Right hindlimb (tissue), 1 donor: ENCODE measurements around the gene SLC22A12.
A peak's percentile ranks its signal among the peaks of the same experiment; 100 is the strongest.

Experiments used
- DNase-seq: peaks from one replicate; pipeline ENCODE4 v3.0.0-alpha.2; 2018

SLC22A12 gene

GRCh38 chr11:64605656-64606585, 14.9 kb downstream of the SLC22A12 start:
- no peak for DNase-seq

GRCh38 chr11:64606796-64607380, 15.9 kb downstream of the SLC22A12 start:
- DNase-seq: no peak

GRCh38 chr11:64607381-64607985, 16.5 kb downstream of the SLC22A12 start:
- DNase-seq: no peak

DNA sequence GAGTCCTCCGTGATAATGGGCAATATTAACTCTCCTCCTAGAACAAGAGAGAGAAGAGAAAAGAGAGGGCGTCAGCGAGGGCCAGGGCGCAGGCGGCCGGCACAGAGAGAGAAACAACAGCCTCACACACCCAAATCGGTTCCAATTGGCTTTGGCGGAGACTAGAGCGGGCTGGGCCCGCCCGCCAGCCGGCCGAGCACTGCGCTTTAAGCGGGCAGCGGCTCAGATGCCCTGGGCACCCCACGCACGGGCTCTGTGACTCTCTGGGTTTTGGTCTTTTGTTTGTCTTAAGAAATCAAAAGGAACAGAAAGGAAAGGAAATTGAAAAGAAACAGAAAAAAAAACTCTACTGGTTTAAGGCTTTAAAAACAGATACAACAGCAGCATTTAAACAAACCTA, 17.0 kb downstream of the SLC22A12 start:
- DNase-seq: peak; percentile 53

GRCh38 chr11:64608636-64609035, 17.6 kb downstream of the SLC22A12 start:
- DNase-seq: no peak

DNA sequence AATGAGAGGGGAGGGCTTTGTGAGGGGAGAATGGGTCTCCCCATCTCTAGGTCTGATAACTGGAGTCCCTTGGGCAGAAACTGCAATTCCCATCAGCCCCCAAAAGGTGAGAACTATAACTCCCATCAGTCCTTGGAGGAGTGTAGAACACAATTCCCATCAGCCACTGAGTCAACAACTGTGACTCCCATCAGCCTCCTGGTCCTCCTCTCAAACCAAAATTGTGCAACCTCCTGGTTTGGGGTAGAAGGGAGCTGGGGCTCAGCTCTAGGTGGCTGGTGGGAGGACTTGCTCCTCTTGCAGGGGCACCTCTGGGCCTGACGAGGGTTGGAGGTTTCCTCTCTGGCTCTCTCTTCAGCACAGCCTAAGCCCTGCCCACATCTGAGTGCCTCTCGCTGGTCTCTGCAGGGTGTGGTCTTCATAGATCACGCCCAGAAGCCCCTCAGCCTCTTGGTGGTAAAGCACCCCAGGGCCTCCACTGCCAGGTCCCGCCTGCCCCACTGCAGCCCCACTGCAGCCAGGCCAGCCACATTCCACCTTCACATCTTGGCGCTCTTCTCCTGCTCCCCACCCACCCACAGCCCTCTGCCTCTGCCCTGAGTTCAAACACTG, 18.5 kb downstream of the SLC22A12 start:
- DNase-seq: no peak

DNA sequence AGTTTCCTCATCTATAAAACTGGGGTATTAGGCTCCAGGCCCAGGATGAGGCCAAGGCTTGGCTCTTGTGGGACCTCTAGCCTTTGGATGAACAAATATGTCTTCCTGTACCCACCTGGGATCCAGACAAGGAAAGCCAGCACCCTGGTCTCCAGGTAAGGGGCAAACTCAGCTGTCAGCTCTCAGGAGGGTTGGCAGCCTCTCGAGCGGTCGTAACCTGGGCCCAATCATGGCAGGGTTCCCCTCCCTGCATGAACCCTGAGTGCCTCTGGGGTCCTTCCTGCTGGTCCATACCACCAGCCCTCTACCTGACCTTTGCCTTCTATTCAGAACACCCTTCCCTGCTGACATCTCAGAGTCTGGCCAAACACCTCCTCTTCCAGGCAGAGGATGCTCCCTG, 19.6 kb downstream of the SLC22A12 start:
- DNase-seq: no peak

DNA sequence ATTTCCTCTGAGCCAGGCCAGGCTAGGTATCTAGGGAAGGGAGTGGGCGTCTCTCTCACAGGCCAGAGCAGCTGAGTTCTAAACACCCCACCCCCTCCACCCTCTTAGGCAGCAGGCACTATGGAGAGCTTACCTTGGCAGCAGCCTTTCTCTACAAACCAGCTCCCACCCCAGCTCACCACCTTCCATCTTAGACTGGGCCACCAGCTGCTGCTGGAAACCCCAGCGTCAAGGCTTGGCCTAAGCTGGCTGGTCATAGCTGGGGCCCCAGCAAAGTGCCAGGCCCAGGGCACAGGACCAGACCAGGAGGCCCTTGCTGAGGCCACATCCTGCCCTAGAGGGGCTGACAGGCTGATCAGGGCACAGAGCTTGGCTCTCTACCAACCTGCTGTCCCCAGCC, 20.2 kb downstream of the SLC22A12 start:
- no peak for DNase-seq

- DNase-seq: no peak
Observed at GRCh38 chr11:64611869-64612646, 21.0 kb downstream of the SLC22A12 start.

- no peak for DNase-seq
Observed at GRCh38 chr11:64613648-64614047, 22.6 kb downstream of the SLC22A12 start.

DNA sequence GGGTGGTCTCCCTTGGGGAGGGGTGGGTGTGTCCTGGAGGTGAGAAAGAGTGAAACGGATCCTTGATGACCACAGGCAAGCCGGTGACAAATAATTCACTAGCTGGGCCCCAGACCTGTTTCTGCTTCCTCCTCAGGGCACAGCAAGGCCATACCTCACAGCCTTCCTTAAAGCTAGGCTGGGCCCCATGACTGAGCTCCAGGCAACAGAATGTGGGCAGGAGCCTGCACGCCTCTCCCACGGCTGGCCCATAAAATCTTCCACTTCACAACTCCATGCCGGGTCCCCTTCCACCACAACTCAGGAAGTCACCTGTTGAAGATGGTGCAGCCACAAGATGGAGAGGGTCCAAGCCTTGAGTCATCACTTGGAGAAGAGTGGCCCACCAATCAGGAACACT, 23.9 kb downstream of the SLC22A12 start:
- no peak for DNase-seq

DNA sequence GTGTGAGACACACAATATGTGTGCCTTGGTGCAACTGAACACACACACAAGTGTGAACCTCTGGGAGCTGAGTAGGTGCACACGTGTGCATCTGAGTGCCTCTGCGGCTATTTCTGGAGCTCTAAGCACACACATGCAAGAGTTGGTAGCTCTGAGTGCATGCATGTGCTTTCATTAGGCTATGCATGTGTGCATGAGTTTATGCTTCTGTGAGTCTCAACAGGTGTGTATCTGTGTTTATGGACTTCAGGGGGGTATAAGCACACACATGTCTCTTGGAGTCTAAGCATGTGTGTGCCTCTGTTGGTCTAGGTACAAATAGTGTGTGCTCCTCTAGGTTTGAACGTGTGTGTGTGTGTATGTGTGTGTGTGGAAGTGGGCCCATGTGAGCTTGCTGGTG, 25.8 kb downstream of the SLC22A12 start:
- no peak for DNase-seq

- no peak for DNase-seq
Observed at GRCh38 chr11:64619196-64619595, 28.2 kb downstream of the SLC22A12 start.

DNA sequence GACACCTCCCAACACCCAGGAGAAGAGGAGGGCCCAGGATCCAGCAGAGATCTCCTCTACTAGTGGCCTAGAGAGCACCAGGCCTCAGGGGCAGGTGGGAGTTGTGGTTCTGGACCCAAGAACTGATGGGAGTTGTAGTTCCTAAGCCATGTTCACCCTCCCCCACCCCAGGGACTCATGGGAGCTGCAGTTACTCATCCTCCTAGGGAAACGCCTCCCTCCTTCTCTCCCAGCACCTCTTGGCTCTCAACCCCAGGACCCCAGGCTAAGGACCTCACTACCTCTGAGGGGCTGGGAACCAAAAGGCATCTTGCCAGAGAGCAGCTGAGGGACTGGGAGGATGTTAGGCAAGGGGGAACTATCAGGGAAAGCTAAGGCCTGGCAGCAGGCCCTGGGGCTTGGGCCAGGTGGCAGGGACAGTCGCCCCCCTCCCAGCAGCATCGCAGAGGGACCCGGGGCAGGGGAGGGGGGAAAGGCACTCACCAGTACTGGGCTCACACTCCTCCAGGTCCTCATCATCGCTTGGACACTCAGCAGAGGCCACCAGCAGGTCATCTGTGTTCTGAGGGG, 28.9 kb downstream of the SLC22A12 start:
- DNase-seq: peak; percentile 82

DNA sequence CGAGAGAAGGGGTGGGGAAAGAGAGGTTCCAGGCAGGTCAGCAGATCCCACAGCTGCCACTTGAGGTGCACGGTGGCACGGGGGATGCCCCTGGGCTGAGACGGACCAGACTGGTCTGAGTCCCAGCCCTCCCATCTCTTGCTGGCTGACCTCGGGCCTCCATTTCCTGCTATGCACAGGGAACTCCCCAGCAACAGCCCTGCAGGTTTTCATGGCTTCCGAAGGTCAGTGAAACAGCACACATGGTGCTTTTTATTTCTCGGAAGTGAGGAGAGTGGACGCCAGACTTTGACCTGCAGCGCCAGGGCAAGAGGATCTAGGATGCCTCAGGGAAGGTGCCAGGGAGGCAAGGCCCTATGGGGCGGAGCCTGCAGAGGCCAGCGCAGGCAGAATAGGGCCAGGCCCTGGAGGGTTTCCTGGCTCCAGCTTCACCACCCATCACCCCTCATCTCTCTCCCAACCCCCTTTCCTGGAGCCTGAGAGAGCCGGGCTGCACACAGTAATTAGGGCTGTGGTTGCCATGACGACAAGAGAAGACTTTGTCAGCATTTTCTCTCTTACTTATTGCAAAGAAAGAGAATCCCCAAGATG, 29.5 kb downstream of the SLC22A12 start:
- DNase-seq: peak; percentile 80

DNA sequence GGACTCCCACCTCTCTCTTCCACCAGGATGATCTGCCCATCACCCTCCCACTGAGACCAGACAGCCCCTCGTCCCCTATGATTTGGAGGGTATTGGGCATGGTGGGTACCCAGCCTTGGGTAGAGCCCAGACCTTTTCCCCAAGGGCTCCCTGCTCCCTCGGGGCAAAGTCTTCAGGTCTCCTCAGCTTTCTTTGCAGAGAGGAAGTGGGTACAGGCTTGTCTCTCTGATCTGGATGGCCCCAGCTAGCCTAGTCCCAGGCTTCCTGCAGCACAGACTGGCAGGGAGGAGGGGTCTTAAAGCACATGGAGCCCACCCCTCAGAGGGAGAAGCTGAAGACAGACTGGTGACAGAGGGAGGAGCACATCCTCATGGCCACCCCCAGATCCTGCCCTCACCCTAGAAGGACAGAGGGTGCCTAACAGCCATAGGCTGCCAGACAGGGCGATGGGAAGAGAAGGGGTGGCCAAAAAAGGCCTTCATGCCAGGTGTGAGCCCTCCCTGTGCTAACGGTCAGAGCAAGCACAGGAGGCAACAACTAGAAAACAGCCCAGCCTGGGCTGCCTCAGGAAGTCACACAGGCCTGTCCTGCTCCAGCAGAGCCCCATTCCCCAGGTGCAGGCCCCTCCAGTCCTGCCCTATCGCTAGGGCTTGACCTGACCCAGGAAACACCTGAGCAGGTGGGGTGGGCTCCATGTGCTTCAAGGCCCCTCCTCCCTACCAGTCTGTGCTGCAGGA, 30.4 kb downstream of the SLC22A12 start:
- DNase-seq: no peak

- no peak for DNase-seq
Observed at GRCh38 chr11:64622681-64623080, 31.7 kb downstream of the SLC22A12 start.

DNA sequence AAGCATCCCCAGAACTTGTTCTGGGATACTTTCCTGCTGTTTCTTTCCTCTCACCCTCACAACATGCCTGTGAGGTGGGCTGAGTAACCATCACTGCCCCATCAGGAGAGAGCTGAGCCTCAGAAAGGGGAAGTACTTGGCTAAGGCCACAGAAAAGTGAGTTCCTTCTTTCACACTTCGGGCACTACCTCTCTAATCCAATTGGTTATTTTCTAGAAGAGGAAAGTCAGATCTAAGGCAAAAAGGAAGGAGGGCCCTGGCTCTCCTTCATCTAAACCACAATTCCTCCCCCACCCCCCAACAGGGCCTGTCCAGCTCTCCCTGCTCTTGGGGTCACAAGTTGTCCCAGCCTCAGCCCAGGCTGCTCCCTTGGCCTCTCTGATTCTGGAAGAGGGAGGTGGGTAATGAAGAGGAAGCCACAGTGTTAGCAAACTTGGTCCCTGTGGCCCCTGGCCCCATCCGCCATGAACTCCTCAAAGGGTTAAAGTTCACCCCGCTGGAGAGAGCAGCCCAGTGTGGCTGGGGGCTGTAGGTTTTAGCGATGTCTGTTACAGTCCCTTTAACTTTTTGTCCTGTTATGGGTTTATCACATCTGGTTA, 34.0 kb downstream of the SLC22A12 start:
- no peak for DNase-seq

DNA sequence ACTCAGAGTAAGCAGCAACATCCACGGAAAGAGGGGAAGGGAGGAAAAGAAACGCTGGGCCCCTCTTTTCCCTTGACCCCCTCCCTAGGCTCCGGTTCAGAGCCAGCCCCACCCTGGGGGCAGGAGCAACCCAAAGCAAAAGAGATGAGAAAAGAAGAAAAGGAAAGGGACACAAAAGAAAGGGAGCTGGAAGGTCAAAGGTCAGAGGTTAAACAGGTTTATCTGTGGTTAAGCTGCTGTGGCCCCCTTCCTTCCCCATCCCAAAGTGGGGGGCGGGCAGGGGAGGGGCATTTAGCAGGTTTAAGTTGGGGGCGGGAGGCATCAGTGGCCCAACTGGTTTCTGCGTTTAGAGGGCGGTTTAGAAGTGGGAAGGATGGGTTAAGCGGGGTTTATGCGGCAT, 35.6 kb downstream of the SLC22A12 start:
- no peak for DNase-seq

GRCh38 chr11:64627371-64627770, 36.4 kb downstream of the SLC22A12 start:
- DNase-seq: no peak

DNA sequence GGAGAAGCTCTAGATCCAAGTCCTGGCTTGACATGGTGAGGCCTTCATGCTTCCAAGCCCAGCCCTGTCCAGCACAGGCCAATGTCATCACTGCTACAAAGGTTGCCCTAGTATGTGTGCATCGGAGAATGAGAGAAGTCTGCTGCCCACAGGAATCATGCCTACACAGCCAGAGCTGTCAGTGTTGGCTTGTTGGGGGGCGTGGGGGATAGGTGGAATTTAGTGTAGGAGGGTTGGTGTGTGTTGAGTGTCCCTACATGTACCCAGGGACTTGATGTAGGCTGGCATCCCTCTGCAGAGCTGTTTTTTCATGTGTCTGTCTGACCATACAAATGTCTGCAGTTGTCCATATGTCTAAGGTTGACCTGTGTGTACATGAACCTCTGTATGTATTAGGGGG, 37.6 kb downstream of the SLC22A12 start:
- DNase-seq: no peak
